Bronchial epithelial cell (primary cell): Measurements from ENCODE around the gene SRC. TPM values are rescaled to one million over a fixed set of nuclear protein-coding genes. Genes with fewer than 3 reads are reported as not detected.

Experiments used
- DNase-seq: peaks from one replicate; pipeline ENCODE4 v3.0.0-alpha.2; 2010; ENCODE audit warnings: low read depth
- FAIRE-seq: peaks from 2 replicates; lab custom pipeline; 2011; peaks lifted over from hg19 to GRCh38; lab: Jason Lieb, UNC
- H3K27me3 ChIP-seq: 2 replicates; pipeline ENCODE4 v1.5.1; 2011; ENCODE audit warnings: low read length; ENCODE audit not compliant: control insufficient read depth, insufficient read depth
- H3K36me3 ChIP-seq: 2 replicates; pipeline ENCODE4 v1.5.1; 2011; ENCODE audit warnings: low read length; ENCODE audit not compliant: control insufficient read depth, insufficient read depth
- H3K4me3 ChIP-seq: 2 replicates; pipeline ENCODE4 v1.5.1; 2011; ENCODE audit warnings: mild to moderate bottlenecking, low read depth, low read length, control low read depth
- total RNA-seq: library from RNA; depleted of rRNA; stranded (reverse); fragments of >200 nt; gene quantifications from 2 replicates; pipeline ENCODE4 v1.2.1, GENCODE V29; 2014
- TF ChIP-seq, protein P1 (sequence below): IDR thresholded peaks from 2 replicates; pipeline ENCODE4 v1.5.1; 2011; ENCODE audit warnings: mild to moderate bottlenecking, moderate library complexity, low read length, control low read depth, inconsistent platforms; ENCODE audit not compliant: insufficient read depth, severe bottlenecking

Gene SRC
- total RNA-seq, 1 donor from 2014 or later, result 16.6 TPM

DNA sequence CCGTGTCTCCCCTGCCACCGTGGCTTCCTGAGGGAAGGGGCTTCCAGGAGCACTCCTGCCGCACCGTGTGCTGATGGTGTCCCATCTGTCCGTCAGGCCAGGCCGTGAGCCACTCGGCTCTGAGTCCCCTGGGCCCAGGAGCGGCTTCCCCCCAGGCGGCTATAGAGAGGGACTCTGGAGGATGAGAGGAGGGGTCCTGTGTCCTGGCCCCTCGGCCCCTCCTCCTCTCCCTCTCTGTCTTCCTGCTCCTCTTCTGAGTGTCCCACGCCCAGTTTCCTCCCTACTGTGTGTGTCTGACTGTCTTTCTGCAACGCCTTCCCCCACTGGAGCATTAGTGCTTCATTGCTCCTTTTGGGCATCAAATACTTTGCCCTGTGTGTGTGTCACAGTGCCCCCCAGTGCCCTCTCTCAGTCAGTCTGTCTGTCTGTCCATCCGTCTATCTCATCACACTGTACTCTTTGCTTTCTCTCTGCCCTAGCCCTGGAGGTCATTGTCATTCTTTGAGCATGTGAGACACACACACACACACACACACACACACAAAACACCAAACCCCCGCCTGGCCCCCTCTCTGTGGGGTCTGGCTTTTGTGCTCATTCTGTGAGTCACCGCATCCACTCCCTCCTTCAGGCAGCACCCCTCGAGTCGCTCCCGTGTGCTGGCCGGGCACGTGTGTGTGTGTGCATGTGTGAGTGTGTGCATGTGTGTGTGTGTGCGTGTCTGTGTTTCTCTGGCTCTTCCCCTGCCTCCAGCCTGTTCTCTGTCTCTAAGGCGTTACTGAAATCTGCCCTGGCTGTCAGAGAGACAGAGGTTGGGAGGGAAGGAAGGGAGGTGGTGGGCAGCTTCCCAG is 71.9 kb downstream of the SRC start:
- H3K27me3 ChIP-seq, result peaks cover 46% of the 10 kb centered on the region
- no peak for FAIRE-seq
- TF ChIP-seq, protein P1, sequence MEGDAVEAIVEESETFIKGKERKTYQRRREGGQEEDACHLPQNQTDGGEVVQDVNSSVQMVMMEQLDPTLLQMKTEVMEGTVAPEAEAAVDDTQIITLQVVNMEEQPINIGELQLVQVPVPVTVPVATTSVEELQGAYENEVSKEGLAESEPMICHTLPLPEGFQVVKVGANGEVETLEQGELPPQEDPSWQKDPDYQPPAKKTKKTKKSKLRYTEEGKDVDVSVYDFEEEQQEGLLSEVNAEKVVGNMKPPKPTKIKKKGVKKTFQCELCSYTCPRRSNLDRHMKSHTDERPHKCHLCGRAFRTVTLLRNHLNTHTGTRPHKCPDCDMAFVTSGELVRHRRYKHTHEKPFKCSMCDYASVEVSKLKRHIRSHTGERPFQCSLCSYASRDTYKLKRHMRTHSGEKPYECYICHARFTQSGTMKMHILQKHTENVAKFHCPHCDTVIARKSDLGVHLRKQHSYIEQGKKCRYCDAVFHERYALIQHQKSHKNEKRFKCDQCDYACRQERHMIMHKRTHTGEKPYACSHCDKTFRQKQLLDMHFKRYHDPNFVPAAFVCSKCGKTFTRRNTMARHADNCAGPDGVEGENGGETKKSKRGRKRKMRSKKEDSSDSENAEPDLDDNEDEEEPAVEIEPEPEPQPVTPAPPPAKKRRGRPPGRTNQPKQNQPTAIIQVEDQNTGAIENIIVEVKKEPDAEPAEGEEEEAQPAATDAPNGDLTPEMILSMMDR, result no peak
- H3K36me3 ChIP-seq, result no peaks in the 10 kb centered on the region
- no peak for DNase-seq
- H3K4me3 ChIP-seq, result no peak overlapping the region

DNA sequence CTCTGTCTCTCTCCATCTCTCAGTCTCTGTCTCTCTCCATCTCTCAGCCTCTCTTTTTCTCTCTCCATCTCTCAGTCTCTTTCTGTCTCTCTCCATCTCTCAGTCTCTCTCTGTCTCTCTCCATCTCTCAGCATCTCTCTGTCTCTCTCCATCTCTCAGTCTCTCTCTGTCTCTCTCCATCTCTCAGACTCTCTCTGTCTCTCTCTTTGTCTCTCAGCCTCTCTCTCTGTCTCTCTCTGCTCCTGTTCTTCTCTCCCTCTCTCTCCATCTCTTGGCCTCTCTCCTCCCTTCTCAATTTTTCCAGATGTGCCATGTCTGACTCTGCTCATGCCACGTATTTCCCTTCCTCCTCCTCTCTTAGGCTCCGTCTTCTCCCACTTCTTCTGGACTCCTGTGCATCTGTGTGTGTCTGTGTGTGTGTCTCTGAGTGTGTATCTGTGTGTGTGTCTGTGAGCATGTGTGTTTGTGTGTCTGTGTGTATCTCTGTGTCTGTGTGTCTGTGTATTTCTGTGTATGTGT is 72.7 kb downstream of the SRC start:
- Histone ChIP-seq H3K36me3 (no peaks in the 10 kb centered on the region), H3K4me3 (no peak overlapping the region), H3K27me3 (peaks cover 46% of the 10 kb centered on the region)
- DNase-seq, result no peak
- FAIRE-seq, result no peak
- TF ChIP-seq, protein P1, result no peak

DNA sequence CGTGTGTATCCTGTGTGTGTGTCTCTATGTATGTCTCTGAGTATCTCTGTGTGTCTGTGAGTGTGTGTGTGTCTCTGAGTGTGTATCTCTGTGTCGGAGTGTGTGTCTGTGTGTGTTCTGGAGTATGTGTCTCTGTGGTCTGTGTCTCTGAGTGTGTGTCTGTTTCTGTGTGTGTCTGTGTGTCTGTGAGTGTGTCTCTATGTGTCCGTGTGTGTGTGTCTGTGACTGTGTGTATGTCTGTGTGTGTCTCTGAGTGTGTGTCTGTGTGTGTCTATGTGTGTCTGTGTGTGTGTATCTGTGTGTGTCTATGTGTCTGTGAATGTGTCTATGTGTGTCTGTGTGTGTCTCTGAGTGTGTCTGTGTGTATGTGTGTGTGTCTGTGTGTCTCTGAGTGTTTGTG is 73.4 kb downstream of the SRC start:
- TF ChIP-seq, protein P1, result no peak
- Histone ChIP-seq H3K27me3 (peaks cover 44% of the 10 kb centered on the region), H3K36me3 (no peaks in the 10 kb centered on the region), H3K4me3 (no peak overlapping the region)
- DNase-seq (no peak), FAIRE-seq (peak; percentile 70)

DNA sequence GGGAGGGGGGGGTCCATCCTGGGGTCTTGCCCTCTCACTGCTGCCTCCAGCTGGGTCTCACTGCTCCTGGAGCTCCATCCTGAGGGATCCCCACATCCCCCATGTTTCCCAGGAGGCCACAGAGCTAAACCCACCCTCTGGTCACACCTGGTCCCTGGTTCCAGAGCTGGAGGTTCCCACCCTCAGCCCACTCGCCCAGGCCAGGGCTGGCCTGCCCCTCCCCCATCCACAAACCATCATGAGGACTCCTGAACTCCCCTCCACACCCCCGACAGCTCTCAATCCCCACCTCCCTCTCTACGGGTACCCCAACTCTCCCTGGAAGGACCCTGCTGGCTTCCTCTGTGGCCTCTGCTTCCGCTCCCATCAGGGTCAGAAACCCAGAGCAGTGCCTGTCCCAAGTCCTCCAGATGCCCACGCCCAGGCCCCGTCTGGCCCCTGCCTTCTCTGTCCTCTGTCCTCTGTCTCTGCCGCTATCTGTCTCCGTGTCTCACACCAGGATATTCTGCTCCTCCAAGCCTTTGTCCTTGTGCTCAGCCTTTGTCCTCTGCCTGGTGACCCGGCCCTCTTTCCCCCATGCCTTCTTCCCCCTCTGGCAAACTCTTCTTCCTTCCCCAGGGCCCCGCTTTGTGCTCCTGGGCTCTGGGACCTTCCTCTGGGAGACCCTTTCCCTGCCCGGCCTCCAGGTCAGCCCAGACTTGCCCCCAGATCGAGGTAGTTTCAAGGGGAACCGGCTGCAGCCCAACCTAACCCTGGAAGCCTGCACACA is 74.0 kb downstream of the SRC start:
- FAIRE-seq (no peak), DNase-seq (no peak)
- no peaks in the 10 kb centered on the region for H3K36me3 ChIP-seq
- TF ChIP-seq, protein P1, result no peak
- peaks cover 41% of the 10 kb centered on the region for H3K27me3 ChIP-seq
- H3K4me3 ChIP-seq, result no peak overlapping the region

DNA sequence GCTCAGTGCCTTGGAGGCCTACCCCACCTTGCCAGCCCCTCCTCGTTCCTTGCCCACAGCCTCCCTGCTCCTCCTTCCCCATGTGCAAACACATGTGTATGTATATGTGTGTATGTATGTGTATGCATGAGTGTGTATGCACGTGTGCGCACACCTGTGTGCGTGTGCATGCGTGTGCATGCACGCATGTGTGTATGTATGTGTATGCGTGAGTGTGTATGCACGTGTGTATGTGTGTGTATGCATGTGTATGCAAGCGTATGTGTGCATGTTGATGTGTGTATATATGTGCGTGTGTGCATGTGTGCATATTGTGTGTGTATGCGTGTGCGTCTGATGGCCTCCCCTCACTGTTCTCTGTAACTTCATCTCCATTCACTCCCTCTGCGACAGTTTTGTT is 74.7 kb downstream of the SRC start:
- DNase-seq (no peak), FAIRE-seq (peak; percentile 82)
- H3K27me3 ChIP-seq, result peaks cover 39% of the 10 kb centered on the region
- H3K4me3 ChIP-seq, result no peak overlapping the region
- TF ChIP-seq, protein P1, result no peak
- H3K36me3 ChIP-seq, result no peaks in the 10 kb centered on the region
